Liver (tissue), 3 donors: ENCODE measurements around the gene EDN1.
A peak's percentile ranks its signal among the peaks of the same experiment; 100 is the strongest.

Experiments
- CTCF ChIP-seq: fragments of 150-350 bp; IDR thresholded peaks from 2 replicates; pipeline ENCODE4 v1.5.1; 2017; ENCODE audit warnings: improper control_type of control experiment, low read depth, low read length; ENCODE audit not compliant: missing input control
- EGR1 ChIP-seq, 2 donors: IDR thresholded peaks; 2 replicates each; pipeline ENCODE4 v1.6.1; 2016 to 2018; ENCODE audit warnings: antibody characterized with exemption in 2 of 2, low read depth in 2 of 2
- FOXA2 ChIP-seq: IDR thresholded peaks from 2 replicates; pipeline ENCODE4 v1.6.1; 2016; ENCODE audit warnings: antibody characterized with exemption
- GABPA ChIP-seq, 2 donors: IDR thresholded peaks in 1 of 2; conservative IDR thresholded peaks in 1 of 2; 2 replicates each; pipeline ENCODE4 v1.6.1; 2016; ENCODE audit warnings: antibody characterized with exemption in 2 of 2, mild to moderate bottlenecking in 1 of 2, moderate library complexity in 1 of 2
- HNF4G ChIP-seq: IDR thresholded peaks from 2 replicates; pipeline ENCODE4 v1.6.1; 2016; ENCODE audit warnings: antibody characterized with exemption
- MAX ChIP-seq: IDR thresholded peaks from 2 replicates; pipeline ENCODE4 v1.6.1; 2016; ENCODE audit warnings: antibody characterized with exemption
- RAD21 ChIP-seq, 2 donors: IDR thresholded peaks; 2 replicates each; pipeline ENCODE4 v1.6.1; 2016; ENCODE audit warnings: antibody characterized with exemption in 2 of 2, mild to moderate bottlenecking in 2 of 2
- REST ChIP-seq: IDR thresholded peaks from 2 replicates; pipeline ENCODE4 v1.6.1; 2016; ENCODE audit warnings: antibody characterized with exemption, mild to moderate bottlenecking
- TAF1 ChIP-seq: conservative IDR thresholded peaks from 2 replicates; pipeline ENCODE4 v1.6.1; 2016; ENCODE audit warnings: antibody characterized with exemption, mild to moderate bottlenecking
- YY1 ChIP-seq: IDR thresholded peaks from 2 replicates; pipeline ENCODE4 v1.6.1; 2016; ENCODE audit warnings: antibody characterized with exemption, mild to moderate bottlenecking
- donor health status: healthy.
- donor health status: healthy.

GRCh38 chr6:12339808-12340487 is 49.8 kb downstream of the EDN1 start:
- TF ChIP-seq CTCF (no peak), RAD21 (IDR thresholded peaks at IDR 0.05) (peak; percentile 44 to 50), GABPA (IDR thresholded peaks at IDR 0.05 in 1 of 2, conservative IDR thresholded peaks at IDR 0.05 in 1 of 2) (no peak), YY1 (no peak), HNF4G (no peak), MAX (peak; percentile 71), EGR1 (IDR thresholded peaks at IDR 0.05; ENCODE audit: low read depth in 2 of 2) (peak in 1 of 2 donors; percentile 55), REST (peak; percentile 51), TAF1 (no peak), FOXA2 (peak; percentile 18)
